Neural cell (in vitro differentiated cells): ENCODE data around the gene ADARB2.

Experiments
- EP300 ChIP-seq: fragments of 450-650 bp; conservative IDR thresholded peaks from 2 replicates; pipeline ENCODE4 v1.6.1; 2014; ENCODE audit warnings: antibody characterized with exemption, mild to moderate bottlenecking, moderate library complexity; ENCODE audit not compliant: poor library complexity, severe bottlenecking
- EZH2 ChIP-seq: fragments of 200-600, 300-800 bp; shearing (Covaris generic), sonication (generic); IDR thresholded peaks from 2 replicates; pipeline ENCODE4 v1.6.1; 2014; ENCODE audit warnings: antibody characterized with exemption, low read length, borderline replicate concordance, mild to moderate bottlenecking; ENCODE audit not compliant: insufficient read depth, poor library complexity, severe bottlenecking
- TF ChIP-seq, protein P1 (sequence below): fragments of 450-650 bp; IDR thresholded peaks from 2 replicates; pipeline ENCODE4 v1.5.1; 2014; ENCODE audit warnings: antibody characterized with exemption, mild to moderate bottlenecking, moderate library complexity; ENCODE audit not compliant: poor library complexity, severe bottlenecking

DNA sequence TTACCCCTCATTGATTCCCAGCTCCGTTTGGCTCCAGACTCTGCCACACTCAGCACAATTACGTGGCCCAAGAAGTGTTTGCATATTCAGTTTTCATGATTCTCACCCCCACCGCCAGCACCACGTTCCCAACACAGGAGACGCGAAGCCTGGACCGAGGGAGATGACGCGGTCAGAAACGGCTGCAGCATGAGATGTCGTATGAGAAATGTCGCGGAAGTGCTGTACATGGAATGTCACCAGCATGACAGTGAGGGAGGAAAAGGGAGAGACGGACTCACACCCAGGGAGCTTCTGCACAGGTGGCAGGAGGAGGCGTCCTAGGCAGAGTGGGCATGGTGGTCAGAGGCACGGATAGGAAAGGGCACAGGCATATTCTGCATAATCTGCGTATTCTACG is 492.8 kb downstream of the ADARB2 start:
- TF ChIP-seq EP300 (no peak), EZH2 (no peak)
- TF ChIP-seq, protein P1, sequence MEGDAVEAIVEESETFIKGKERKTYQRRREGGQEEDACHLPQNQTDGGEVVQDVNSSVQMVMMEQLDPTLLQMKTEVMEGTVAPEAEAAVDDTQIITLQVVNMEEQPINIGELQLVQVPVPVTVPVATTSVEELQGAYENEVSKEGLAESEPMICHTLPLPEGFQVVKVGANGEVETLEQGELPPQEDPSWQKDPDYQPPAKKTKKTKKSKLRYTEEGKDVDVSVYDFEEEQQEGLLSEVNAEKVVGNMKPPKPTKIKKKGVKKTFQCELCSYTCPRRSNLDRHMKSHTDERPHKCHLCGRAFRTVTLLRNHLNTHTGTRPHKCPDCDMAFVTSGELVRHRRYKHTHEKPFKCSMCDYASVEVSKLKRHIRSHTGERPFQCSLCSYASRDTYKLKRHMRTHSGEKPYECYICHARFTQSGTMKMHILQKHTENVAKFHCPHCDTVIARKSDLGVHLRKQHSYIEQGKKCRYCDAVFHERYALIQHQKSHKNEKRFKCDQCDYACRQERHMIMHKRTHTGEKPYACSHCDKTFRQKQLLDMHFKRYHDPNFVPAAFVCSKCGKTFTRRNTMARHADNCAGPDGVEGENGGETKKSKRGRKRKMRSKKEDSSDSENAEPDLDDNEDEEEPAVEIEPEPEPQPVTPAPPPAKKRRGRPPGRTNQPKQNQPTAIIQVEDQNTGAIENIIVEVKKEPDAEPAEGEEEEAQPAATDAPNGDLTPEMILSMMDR: no peak
